Activated naive CD4-positive, alpha-beta T cell treated with anti-CD3 and anti-CD28 coated beads, Interleukin-2, amount 10 ng/mL, durations not matched to agents 7 days and 5 days (primary cell): Measurements from ENCODE around the gene PRPSAP2.

Experiments used
- CTCF ChIA-PET: fragments of 350-600 bp; sonication (Branson Sonifier 250); formaldehyde crosslinking; loops from one replicate; lab custom pipeline; 2021; ENCODE audit warnings: antibody characterized with exemption; lab: Charles Lee
- DNase-seq: peaks from one replicate; pipeline ENCODE4 v3.0.0-alpha.2; 2020
- H3K27ac Mint-ChIP-seq: one replicate; pipeline ENCODE4 v1.8.0; 2021; ENCODE audit warnings: mild to moderate bottlenecking, moderate library complexity, mixed read lengths
- H3K27me3 Mint-ChIP-seq: one replicate; pipeline ENCODE4 v1.8.0; 2021; ENCODE audit warnings: mild to moderate bottlenecking, mixed read lengths
- H3K36me3 Mint-ChIP-seq: one replicate; pipeline ENCODE4 v1.8.0; 2021; ENCODE audit warnings: mixed read lengths
- H3K4me1 Mint-ChIP-seq: one replicate; pipeline ENCODE4 v1.8.0; 2021; ENCODE audit warnings: mixed read lengths
- H3K4me3 Mint-ChIP-seq: one replicate; pipeline ENCODE4 v1.8.0; 2021; ENCODE audit warnings: mild to moderate bottlenecking, moderate library complexity, mixed read lengths
- H3K9me3 Mint-ChIP-seq: one replicate; pipeline ENCODE4 v1.8.0; 2021; ENCODE audit warnings: mixed read lengths

PRPSAP2 gene

GRCh38 chr17:18957831-18958230 is 99.9 kb downstream of the PRPSAP2 start:
- peaks cover 15% of the 10 kb centered on the region for H3K27me3 Mint-ChIP-seq
- no peak overlapping the region for H3K4me3 Mint-ChIP-seq
- CTCF ChIA-PET: interaction anchor here (1.4 kb wide), 1 partner anchor 332 kb away, joined by 4 read pairs; no protein-coding TSS in a partner anchor
- peaks cover 44% of the 10 kb centered on the region for H3K4me1 Mint-ChIP-seq
- peak; percentile 16 for DNase-seq
- peaks cover 2% of the 10 kb centered on the region for H3K9me3 Mint-ChIP-seq
- H3K27ac Mint-ChIP-seq: no peak overlapping the region
- peaks cover 3% of the 10 kb centered on the region for H3K36me3 Mint-ChIP-seq

- DNase-seq: peak; percentile 17
- no peak overlapping the region for H3K4me3 Mint-ChIP-seq
- peaks cover 3% of the 10 kb centered on the region for H3K36me3 Mint-ChIP-seq
- peaks cover 15% of the 10 kb centered on the region for H3K27me3 Mint-ChIP-seq
- peaks cover 42% of the 10 kb centered on the region for H3K4me1 Mint-ChIP-seq
- H3K27ac Mint-ChIP-seq: no peak overlapping the region
- H3K9me3 Mint-ChIP-seq: peaks cover 2% of the 10 kb centered on the region
- CTCF ChIA-PET: no interaction called here
Observed at GRCh38 chr17:18958611-18959010, 100.7 kb downstream of the PRPSAP2 start.

GRCh38 chr17:18959071-18959844 is 101.3 kb downstream of the PRPSAP2 start:
- Mint-ChIP-seq H3K27ac (no peak overlapping the region), H3K36me3 (peaks cover 2% of the 10 kb centered on the region), H3K9me3 (peaks cover 2% of the 10 kb centered on the region), H3K4me3 (no peak overlapping the region), H3K27me3 (peaks cover 17% of the 10 kb centered on the region), H3K4me1 (peaks cover 36% of the 10 kb centered on the region)
- CTCF ChIA-PET: no interaction called here
- DNase-seq: no peak

GRCh38 chr17:18959845-18960240 is 101.9 kb downstream of the PRPSAP2 start:
- no peak for DNase-seq
- H3K9me3 Mint-ChIP-seq: peaks cover 2% of the 10 kb centered on the region
- peaks cover 14% of the 10 kb centered on the region for H3K27me3 Mint-ChIP-seq
- no peak overlapping the region for H3K4me3 Mint-ChIP-seq
- CTCF ChIA-PET: interaction anchor here (1.0 to 1.5 kb wide), 4 partner anchors 13 to 100 kb away, joined by 3 to 9 read pairs (median 4); no protein-coding TSS in a partner anchor
- H3K4me1 Mint-ChIP-seq: peaks cover 30% of the 10 kb centered on the region
- no peaks in the 10 kb centered on the region for H3K36me3 Mint-ChIP-seq
- H3K27ac Mint-ChIP-seq: no peak overlapping the region

GRCh38 chr17:18960241-18960665 is 102.3 kb downstream of the PRPSAP2 start:
- peaks cover 14% of the 10 kb centered on the region for H3K27me3 Mint-ChIP-seq
- CTCF ChIA-PET: interaction anchor here (1.0 to 1.5 kb wide), 6 partner anchors 12 to 101 kb away, joined by 3 to 9 read pairs (median 4); no protein-coding TSS in a partner anchor
- H3K4me3 Mint-ChIP-seq: no peak overlapping the region
- H3K36me3 Mint-ChIP-seq: no peaks in the 10 kb centered on the region
- no peak for DNase-seq
- peaks cover 2% of the 10 kb centered on the region for H3K9me3 Mint-ChIP-seq
- H3K4me1 Mint-ChIP-seq: peaks cover 26% of the 10 kb centered on the region
- H3K27ac Mint-ChIP-seq: no peak overlapping the region

- Mint-ChIP-seq H3K27me3 (peaks cover 14% of the 10 kb centered on the region), H3K36me3 (no peaks in the 10 kb centered on the region), H3K27ac (peak overlapping the region; percentile 26)
Observed at GRCh38 chr17:18960803-18961511, 103.0 kb downstream of the PRPSAP2 start.

GRCh38 chr17:18961634-18962493 is 103.9 kb downstream of the PRPSAP2 start:
- Mint-ChIP-seq H3K4me3 (no peak overlapping the region), H3K9me3 (no peaks in the 10 kb centered on the region), H3K36me3 (no peaks in the 10 kb centered on the region), H3K27me3 (peaks cover 14% of the 10 kb centered on the region), H3K27ac (no peak overlapping the region), H3K4me1 (peaks cover 13% of the 10 kb centered on the region)
- CTCF ChIA-PET: interaction anchor here (0.7 to 1.6 kb wide), 22 partner anchors 8 to 336 kb away, joined by 3 to 9 read pairs (median 3); no protein-coding TSS in a partner anchor
- DNase-seq: no peak

More at GRCh38 chr17:18960803-18961511, 103.0 kb downstream of the PRPSAP2 start:
- CTCF ChIA-PET: interaction anchor here (0.6 to 1.6 kb wide), 26 partner anchors 9 to 335 kb away, joined by 3 to 9 read pairs (median 3); no protein-coding TSS in a partner anchor
- H3K4me1 Mint-ChIP-seq: peaks cover 20% of the 10 kb centered on the region
- H3K4me3 Mint-ChIP-seq: no peak overlapping the region
- peaks cover 2% of the 10 kb centered on the region for H3K9me3 Mint-ChIP-seq
- peak; percentile 83 for DNase-seq

GRCh38 chr17:18962494-18962815 is 104.5 kb downstream of the PRPSAP2 start:
- DNase-seq: no peak
- Mint-ChIP-seq H3K27ac (no peak overlapping the region), H3K27me3 (peaks cover 14% of the 10 kb centered on the region), H3K9me3 (no peaks in the 10 kb centered on the region), H3K36me3 (no peaks in the 10 kb centered on the region), H3K4me1 (peaks cover 10% of the 10 kb centered on the region), H3K4me3 (no peak overlapping the region)
- CTCF ChIA-PET: interaction anchor here (0.9 to 1.4 kb wide), 2 partner anchors 80 to 337 kb away, joined by 3 to 4 read pairs; no protein-coding TSS in a partner anchor

- no peak overlapping the region for H3K27ac Mint-ChIP-seq
- H3K4me3 Mint-ChIP-seq: no peak overlapping the region
- no peak for DNase-seq
- H3K27me3 Mint-ChIP-seq: peaks cover 14% of the 10 kb centered on the region
- CTCF ChIA-PET: interaction anchor here (0.9 kb wide), 1 partner anchor 338 kb away, joined by 4 read pairs; no protein-coding TSS in a partner anchor
- H3K9me3 Mint-ChIP-seq: no peaks in the 10 kb centered on the region
- H3K4me1 Mint-ChIP-seq: peaks cover 6% of the 10 kb centered on the region
- no peaks in the 10 kb centered on the region for H3K36me3 Mint-ChIP-seq
Observed at GRCh38 chr17:18963126-18964017, 105.4 kb downstream of the PRPSAP2 start.

GRCh38 chr17:18964018-18964351 is 106.1 kb downstream of the PRPSAP2 start:
- CTCF ChIA-PET: no interaction called here
- DNase-seq: no peak
- no peak overlapping the region for H3K4me3 Mint-ChIP-seq
- no peak overlapping the region for H3K27ac Mint-ChIP-seq
- H3K4me1 Mint-ChIP-seq: peaks cover 8% of the 10 kb centered on the region
- H3K9me3 Mint-ChIP-seq: no peaks in the 10 kb centered on the region
- peaks cover 14% of the 10 kb centered on the region for H3K27me3 Mint-ChIP-seq
- no peaks in the 10 kb centered on the region for H3K36me3 Mint-ChIP-seq

GRCh38 chr17:18964550-18964949 is 106.6 kb downstream of the PRPSAP2 start:
- no peak for DNase-seq
- CTCF ChIA-PET: no interaction called here
- Mint-ChIP-seq H3K4me3 (no peak overlapping the region), H3K27me3 (peaks cover 14% of the 10 kb centered on the region), H3K36me3 (no peaks in the 10 kb centered on the region), H3K9me3 (no peaks in the 10 kb centered on the region), H3K27ac (peak overlapping the region; percentile 21), H3K4me1 (peaks cover 12% of the 10 kb centered on the region)

- CTCF ChIA-PET: no interaction called here
- no peaks in the 10 kb centered on the region for H3K9me3 Mint-ChIP-seq
- H3K27ac Mint-ChIP-seq: no peak overlapping the region
- H3K36me3 Mint-ChIP-seq: no peaks in the 10 kb centered on the region
- no peak for DNase-seq
- peaks cover 14% of the 10 kb centered on the region for H3K27me3 Mint-ChIP-seq
- H3K4me3 Mint-ChIP-seq: no peak overlapping the region
- H3K4me1 Mint-ChIP-seq: peaks cover 15% of the 10 kb centered on the region
Observed at GRCh38 chr17:18965530-18966236, 107.8 kb downstream of the PRPSAP2 start.
